Gastrocnemius medialis (tissue), 4 donors: ENCODE data around the gene TEX11.

ENCODE experiments used
- CTCF ChIP-seq, 5 experiments: fragments of 450-650 bp in 3 of 5; fragments of 200-600 bp in 2 of 5; sonication (generic) in 2 of 5; IDR thresholded peaks in 4 of 5; conservative IDR thresholded peaks in 1 of 5; 1 replicate in 4 of 5; 2 replicates in 1 of 5; pipeline ENCODE4 v1.5.1; 2016 to 2019; ENCODE audit warnings: antibody characterized with exemption in 5 of 5, mild to moderate bottlenecking in 3 of 5, moderate library complexity in 3 of 5
- POLR2A ChIP-seq, 2 donors: fragments of 450-650 bp; IDR thresholded peaks; one replicate each; pipeline ENCODE4 v1.6.1; 2017; ENCODE audit warnings: antibody characterized with exemption in 2 of 2, mild to moderate bottlenecking in 2 of 2, moderate library complexity in 2 of 2

GRCh38 chrX:70485466-70485865 lies 423.0 kb downstream of the TEX11 start:
- TF ChIP-seq CTCF (IDR thresholded peaks at IDR 0.05 in 4 of 5, conservative IDR thresholded peaks at IDR 0.05 in 1 of 5) (no peak), POLR2A (IDR thresholded peaks at IDR 0.05) (no peak)
